A549 treated with Mapracorat at 1 μM for 4 hours (cell line): Measurements from ENCODE around the gene ELMOD1. TPM values are rescaled to one million over a fixed set of nuclear protein-coding genes. Genes with fewer than 3 reads are reported as not detected.

Experiments used
- total RNA-seq: library from RNA; stranded (reverse); fragments of 200-300 nt; extraction: Qiagen RNA extraction; gene quantifications from 5 replicates; pipeline ENCODE4 v1.2.3, GENCODE V29; 2022

ELMOD1 gene
- total RNA-seq, result 0.17 to 0.39 TPM (median 0.36 TPM) in 5 replicates

DNA sequence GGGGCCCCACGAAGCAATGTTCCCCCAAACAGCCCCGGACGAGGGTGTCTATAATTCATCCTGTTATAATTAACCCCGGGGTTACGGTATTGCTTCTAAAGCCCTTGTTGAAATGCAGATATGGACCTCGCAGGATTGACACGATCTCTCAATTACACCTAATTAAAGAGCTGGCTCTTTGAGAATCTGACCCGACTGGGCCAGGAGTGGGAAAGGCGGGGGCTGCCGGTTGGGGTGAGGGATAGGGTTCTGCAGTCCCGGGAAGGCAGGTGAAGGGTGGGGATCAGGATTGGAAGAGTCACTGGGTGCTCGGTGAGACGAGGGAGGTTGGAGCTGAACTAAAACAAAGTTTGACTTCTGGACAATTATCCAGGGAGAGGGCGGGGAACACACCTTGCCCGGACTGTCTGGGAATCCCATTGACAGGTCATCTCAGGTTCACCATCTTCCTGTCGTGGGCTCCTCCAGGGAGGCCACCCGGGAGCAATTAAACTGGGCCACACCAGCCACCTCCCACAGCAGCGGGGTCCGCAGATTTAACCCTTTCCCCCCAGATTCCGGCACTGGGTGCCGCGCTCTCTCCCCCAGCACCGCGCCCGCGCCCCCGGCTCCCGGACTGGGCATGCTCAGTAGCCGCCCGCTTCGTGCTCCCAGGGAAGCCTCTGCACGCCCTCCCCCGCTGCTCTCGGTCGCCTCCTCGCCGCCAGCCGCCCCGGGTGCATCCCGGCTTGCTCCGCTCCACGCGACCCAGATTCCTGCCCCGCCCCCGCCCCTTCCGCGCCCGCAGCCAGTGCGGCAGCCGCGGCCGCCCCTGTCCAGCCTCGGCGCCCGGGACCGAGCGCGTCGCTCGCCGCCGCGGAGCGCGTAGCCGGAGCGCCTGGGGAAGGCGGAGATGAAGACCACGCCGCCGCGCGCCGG lies at the start of gene ELMOD1:
Gene ELMOD1 (plus strand): TSS at position 688 of the 918 bp plus-strand sequence. CDS start 27,043 bp downstream, outside the sequence.

DNA sequence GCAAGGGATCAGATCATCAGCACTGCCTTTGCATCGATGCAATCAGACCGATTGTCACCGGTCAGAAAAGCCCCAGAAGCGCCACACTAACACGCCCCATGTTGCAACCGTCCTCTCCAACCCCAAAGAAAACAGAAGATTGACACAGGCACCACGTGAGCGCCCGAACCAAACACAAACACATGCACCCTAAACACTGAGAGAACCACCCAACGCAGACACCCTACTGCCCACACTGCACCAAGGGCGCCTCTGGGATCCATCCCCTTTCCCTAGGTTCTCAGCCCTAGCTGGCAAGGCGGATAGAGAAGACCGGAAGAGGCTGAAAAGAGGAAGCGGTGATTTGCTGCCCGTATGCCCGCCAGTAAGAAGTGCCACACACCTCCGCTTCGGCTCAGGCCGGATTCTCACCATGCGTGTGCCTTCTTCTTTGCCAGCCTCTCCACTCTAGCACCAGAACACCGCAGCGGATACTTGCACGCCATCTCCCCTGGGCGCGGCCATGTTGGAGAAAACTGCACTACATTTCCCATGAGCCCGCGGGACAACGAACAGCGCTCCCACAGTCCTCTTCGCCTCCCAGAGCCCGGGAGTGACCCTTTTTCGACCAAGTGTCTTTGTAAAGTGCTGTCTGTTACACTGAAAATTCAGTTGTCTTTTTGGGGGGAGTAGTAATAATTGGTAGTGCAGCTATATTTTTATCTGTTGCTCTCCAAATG lies 25.6 kb upstream of the ELMOD1 start, which contains the start of gene ALKBH8:
Gene ALKBH8 (minus strand): TSS at position 517 of the 719 bp plus-strand sequence. CDS start 4,842 bp downstream, outside the sequence.

DNA sequence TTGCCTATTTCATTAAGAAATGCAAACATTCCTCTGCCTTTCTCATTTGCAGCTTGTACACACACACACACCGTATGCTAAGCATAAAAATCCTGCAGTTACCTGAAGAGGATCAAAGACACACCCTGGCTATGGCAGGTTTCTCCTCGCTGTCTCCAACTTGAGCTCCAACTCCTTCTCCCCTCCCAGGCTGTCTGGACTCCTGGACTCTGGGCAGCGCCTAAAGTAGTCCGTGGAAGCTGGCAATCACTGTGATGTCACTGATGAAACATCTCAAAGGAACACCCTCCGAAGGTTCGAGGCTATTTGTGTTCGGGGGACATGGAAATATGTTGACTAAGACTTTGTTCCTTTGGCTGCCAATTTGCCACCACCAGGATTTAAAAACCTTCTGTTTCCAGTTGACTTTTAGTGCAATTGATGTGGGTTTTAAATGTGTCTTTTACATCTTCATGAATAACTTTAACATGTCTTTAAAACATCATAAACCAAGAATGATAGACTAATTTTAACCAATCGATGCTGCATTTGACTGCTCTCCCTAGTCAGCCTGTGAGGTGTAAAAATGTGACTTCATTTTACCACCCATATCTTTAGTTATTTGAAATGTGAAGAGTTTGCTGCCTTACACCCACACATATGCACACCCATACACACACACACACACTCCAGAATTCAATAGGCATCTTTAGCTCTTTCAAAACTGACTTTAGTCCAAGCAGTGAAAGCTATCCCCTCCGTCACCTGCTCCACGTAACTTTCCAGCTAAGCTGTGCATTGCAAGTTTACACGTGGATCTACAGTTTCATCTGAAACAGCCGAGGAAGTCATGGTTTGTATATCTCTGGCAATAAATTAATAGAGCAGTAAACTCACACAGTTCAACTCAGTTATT lies 121.2 kb downstream of the ELMOD1 start, which contains the start of gene SLN:
Gene SLN (minus strand): TSS at position 196 of the 895 bp plus-strand sequence.

Other genes starting within 250 kb of the ELMOD1 start
- 3.3 to 3.9 TPM (median 3.7 TPM) in 5 replicates for gene CWF19L2, start 133.3 kb upstream of the ELMOD1 start, total RNA-seq
- 6.2 to 8.3 TPM (median 7.7 TPM) in 5 replicates for gene ALKBH8, start 25.4 kb upstream of the ELMOD1 start, total RNA-seq
- gene SLN, start 120.9 kb downstream of the ELMOD1 start, total RNA-seq, result 1.1 to 2.9 TPM (median 1.4 TPM) in 5 replicates